BE2C (cell line): ENCODE data around the gene JARID2.

Source experiments
- DNase-seq: peaks from one replicate; pipeline ENCODE4 v3.0.0-alpha.2; 2020
- H3K27me3 ChIP-seq: fragments of 250-450 bp; sonication (Bioruptor Pico); 2 replicates; pipeline ENCODE4 v1.5.1; 2020; ENCODE audit warnings: mild to moderate bottlenecking
- H3K36me3 ChIP-seq: fragments of 250-450 bp; sonication (Bioruptor Pico); 2 replicates; pipeline ENCODE4 v1.5.1; 2020; ENCODE audit warnings: mild to moderate bottlenecking
- H3K4me1 ChIP-seq: fragments of 250-450 bp; sonication (Bioruptor Pico); 2 replicates; pipeline ENCODE4 v1.5.1; 2020
- H3K4me3 ChIP-seq: 2 replicates; pipeline ENCODE4 v1.5.1; 2011; ENCODE audit warnings: low read depth, low read length
- H3K9me3 ChIP-seq: fragments of 250-450 bp; sonication (Bioruptor Pico); 2 replicates; pipeline ENCODE4 v1.5.1; 2020
- CTCF ChIP-seq: IDR thresholded peaks from 2 replicates; pipeline ENCODE4 v1.5.1; 2012; ENCODE audit warnings: mild to moderate bottlenecking, low read depth, low read length

JARID2 gene

GRCh38 chr6:15280961-15281360 lies 35.1 kb downstream of the JARID2 start:
- Histone ChIP-seq H3K4me1 (peaks cover 13% of the 10 kb centered on the region), H3K27me3 (no peaks in the 10 kb centered on the region), H3K36me3 (no peaks in the 10 kb centered on the region), H3K9me3 (no peaks in the 10 kb centered on the region), H3K4me3 (no peak overlapping the region)
- no peak for DNase-seq
- TF ChIP-seq CTCF = no peak

DNA sequence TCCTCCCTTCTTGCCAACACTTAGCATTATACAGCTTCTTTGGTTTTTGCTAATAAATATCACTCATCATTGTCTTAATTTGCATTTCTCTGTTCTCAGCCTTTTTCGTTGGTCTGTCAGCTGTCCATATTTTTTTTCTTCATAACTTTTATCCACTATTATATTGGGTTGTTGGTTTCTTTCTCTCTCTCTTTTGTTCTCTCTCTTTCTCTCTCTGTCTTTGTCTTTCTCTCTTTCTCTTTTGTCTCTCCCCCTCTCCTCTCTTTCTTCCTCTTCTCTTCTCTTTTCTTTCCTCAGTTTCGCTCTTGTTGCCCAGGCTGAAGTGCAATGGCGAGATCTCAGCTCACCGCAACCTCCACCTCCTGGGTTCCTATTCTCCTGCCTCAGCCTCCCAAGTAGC lies 36.5 kb downstream of the JARID2 start:
- H3K4me3 ChIP-seq = no peak overlapping the region
- H3K9me3 ChIP-seq = no peaks in the 10 kb centered on the region
- no peaks in the 10 kb centered on the region for H3K27me3 ChIP-seq
- no peak for TF ChIP-seq CTCF
- H3K36me3 ChIP-seq = no peaks in the 10 kb centered on the region
- DNase-seq = no peak
- H3K4me1 ChIP-seq = peaks cover 4% of the 10 kb centered on the region; the same call in 1 of the 2 replicates

DNA sequence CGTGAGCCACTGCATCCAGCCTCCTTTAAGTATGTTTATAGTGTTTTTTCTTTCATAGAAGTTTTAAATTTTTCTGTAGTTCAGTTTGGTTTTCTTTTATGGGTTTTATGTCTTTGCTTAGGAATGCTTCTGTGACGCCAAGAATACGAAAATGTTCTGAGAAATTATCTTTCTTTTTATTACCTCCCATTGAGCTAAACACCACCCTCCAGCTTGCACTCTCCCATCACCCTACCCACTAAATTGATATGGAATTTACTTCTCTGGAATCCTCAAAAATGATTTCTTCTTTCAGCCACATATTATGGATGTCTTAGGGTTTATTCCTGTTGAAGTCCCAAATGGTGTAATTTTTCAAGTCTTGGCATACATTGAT lies 38.1 kb downstream of the JARID2 start:
- Histone ChIP-seq H3K4me3 (no peak overlapping the region), H3K27me3 (no peaks in the 10 kb centered on the region), H3K36me3 (no peaks in the 10 kb centered on the region), H3K4me1 (peaks cover 4% of the 10 kb centered on the region; the same call in 1 of the 2 replicates), H3K9me3 (no peaks in the 10 kb centered on the region)
- TF ChIP-seq CTCF = no peak
- DNase-seq = no peak

- TF ChIP-seq CTCF = no peak
- Histone ChIP-seq H3K9me3 (no peaks in the 10 kb centered on the region), H3K27me3 (no peaks in the 10 kb centered on the region), H3K4me3 (no peak overlapping the region), H3K36me3 (no peaks in the 10 kb centered on the region), H3K4me1 (no peaks in the 10 kb centered on the region; the same call in 1 of the 2 replicates)
- DNase-seq = no peak
Observed at GRCh38 chr6:15284743-15285142, 38.9 kb downstream of the JARID2 start.

DNA sequence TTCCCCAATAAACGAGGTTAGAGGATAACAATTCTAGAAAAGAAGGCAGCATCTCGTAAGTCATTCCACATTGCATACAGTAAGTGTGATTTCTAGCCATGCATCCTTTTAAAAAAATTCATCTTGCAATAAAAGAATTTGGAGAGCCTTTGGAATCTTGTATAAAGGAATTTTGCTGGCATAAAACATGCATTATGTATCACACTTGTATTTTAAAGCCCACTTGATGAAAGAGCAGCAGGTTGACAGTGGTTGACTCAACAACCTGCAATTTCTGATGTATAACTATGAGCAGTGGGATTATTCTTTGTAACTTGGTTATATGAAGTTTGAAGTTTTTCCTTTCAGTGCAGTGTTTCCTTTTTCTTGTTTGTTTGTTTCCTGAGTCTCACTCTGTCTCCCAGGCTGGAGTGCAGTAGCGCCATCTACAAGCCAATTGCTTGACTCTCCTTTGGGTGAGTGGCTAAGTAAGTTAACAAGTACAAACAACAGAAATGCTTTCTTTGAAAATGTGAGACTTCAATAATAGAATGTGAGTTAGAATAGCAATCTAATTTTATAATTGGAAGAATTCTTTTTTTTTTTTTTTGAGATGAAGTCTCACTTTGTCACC lies 39.9 kb downstream of the JARID2 start:
- Histone ChIP-seq H3K27me3 (no peaks in the 10 kb centered on the region), H3K36me3 (no peaks in the 10 kb centered on the region), H3K4me3 (no peak overlapping the region), H3K9me3 (no peaks in the 10 kb centered on the region), H3K4me1 (no peaks in the 10 kb centered on the region; the same call in 1 of the 2 replicates)
- no peak for TF ChIP-seq CTCF
- DNase-seq = no peak

DNA sequence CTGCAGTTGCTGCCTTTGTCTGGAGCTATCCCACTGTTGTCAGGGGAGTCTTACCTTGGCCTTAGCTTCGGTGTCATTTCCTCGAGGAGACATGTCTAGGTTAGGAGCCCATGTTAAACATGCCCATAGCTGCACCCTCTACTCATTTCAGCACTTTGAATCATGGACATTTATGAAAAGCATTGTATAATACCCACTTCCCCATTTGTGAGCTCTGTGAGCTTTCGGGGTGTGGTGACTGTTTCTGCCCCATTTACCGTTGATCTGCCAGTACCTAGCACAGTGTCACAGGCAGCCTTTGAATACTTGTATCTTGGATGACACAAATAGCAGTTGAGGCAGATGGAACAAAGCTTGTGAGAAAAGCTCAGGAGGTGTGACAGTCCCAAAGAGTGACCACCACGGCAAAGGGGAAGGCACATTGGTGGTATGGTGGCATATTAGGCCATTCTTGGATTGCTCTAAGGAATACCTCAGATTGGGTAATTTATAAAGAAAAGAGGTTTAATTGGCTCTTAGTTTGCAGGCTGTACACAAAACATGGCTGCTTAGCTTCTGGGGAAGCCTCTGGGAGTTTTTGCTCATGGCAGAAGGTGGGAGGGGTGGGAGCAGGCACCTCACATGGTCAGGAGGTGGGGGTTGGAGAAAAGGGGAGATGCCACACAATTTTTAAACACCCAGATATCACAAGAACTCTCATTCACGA lies 42.0 kb downstream of the JARID2 start:
- H3K9me3 ChIP-seq = no peaks in the 10 kb centered on the region
- no peaks in the 10 kb centered on the region for H3K4me1 ChIP-seq
- DNase-seq = no peak
- no peak overlapping the region for H3K4me3 ChIP-seq
- no peaks in the 10 kb centered on the region for H3K36me3 ChIP-seq
- TF ChIP-seq CTCF = no peak
- H3K27me3 ChIP-seq = no peaks in the 10 kb centered on the region
